Measurements from ENCODE around the gene KCNQ1OT1.

DNA sequence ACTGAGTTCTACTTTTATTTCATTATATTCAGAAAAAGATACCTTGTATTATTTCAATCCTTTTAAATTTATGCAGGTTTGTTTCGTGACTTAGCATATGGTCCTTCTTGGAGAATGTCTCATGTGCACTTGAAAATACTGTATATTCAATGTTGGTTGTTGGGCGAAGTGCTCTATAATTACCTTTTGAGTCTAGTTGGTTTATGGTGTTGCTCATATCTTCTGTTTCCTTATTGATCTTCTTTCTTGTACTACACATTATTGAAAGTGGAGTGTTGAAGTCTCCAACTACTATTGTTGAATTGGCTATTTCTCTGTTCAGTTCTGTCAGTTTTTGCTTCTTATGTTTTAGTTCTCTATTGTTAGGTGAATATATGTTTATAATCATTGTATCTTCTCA is 90.4 kb downstream of the KCNQ1OT1 start:
- no peak for TF ChIP-seq CTCF (IDR thresholded peaks at IDR 0.05; ENCODE audit: low read depth, low read length, missing input control)
- no peak for TF ChIP-seq MAX (IDR thresholded peaks at IDR 0.05)
